Measurements from ENCODE around the gene MAL. TPM values are rescaled to one million over a fixed set of nuclear protein-coding genes. Genes with fewer than 3 reads are reported as not detected.

Gene MAL
- total RNA-seq, 1 experiment from 2014 or later: 0.22 TPM

DNA sequence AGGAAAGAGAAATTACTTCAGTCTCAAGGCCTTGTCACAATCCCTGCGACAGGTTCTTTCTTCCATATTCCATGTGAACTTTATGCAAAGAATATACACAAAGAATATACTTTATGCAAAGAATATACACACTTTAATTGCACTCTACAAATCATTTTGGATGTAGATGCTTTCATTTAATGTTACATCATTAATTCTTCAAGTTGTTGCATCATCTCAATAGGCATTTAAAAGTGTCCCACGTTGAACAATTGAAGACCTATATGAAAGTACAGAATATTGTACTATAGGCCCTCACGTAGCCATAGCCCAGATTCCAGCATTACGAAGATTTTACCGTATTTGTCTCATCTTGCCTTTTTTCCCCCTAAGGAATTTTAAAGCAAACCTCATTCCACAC, 33.1 kb upstream of the MAL start:
- POLR2A ChIA-PET: no interaction called here
- H3K36me3 Mint-ChIP-seq: no peaks in the 10 kb centered on the region
- no peaks in the 10 kb centered on the region for H3K9me3 Mint-ChIP-seq

DNA sequence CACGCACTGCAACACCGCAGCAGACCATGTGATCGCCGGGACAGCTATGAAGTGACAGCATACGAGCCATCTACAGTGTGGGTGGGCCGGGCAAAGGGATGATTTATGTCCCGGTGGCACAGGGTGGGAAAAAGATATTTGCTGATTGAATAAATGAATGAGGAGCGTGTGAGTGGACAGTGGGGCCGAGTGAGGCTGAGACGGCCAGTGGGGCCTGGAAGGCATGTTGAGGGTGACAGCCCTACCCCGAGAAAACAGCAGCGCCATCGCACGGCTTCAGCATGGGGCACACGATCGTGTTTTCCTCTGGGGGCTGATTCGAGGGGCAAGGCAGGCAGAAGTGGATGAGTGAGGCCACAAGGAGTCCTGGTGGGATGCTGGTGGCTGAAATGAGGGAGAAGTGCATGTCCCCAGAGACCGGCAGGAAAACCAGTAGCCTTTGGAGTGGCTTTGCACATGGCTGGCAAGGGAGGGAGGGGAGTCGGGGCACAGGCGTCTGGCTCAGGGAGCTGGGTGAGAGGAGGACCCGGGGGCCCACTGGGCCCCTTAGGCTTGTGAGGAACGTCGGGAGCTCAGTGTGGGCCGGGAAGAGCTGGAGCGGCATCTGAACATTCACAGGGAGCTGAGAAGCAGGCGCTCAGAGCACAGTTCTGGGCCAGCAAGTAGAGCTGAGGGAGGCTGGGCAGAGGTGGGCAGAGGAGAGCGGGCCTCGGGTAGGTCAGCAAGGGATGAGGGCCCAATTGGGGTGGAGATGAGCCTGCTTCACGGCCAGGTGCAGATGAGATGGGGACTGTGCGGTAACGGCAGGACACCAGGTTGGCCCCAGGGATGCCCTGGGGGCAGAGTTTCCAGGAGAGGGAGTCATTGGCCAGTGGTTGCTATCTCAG, 32.1 kb upstream of the MAL start:
- ChIA-PET CTCF (interaction anchor here (1.3 kb wide), 2 partner anchors 29 to 60 kb away, joined by 4 to 6 read pairs; no protein-coding TSS in a partner anchor), POLR2A (no interaction called here)
- Mint-ChIP-seq H3K4me1 (no peaks in the 10 kb centered on the region), H3K9me3 (no peaks in the 10 kb centered on the region), H3K27me3 (ENCODE audit: low read depth) (peaks cover 11% of the 10 kb centered on the region), H3K27ac (no peak overlapping the region), H3K36me3 (no peaks in the 10 kb centered on the region), H3K4me3 (no peak overlapping the region)
- ATAC-seq: no peak
- DNase-seq (ENCODE audit: low spot score): no peak
- TF ChIP-seq NFYB (CRISPR knock-in tag; conservative IDR thresholded peaks at IDR 0.05; ENCODE audit: low read depth) (no peak), ZNF423 (CRISPR knock-in tag; IDR thresholded peaks at IDR 0.05) (no peak)

More for the DNA sequence above, 33.1 kb upstream of the MAL start:
- no peaks in the 10 kb centered on the region for H3K4me1 Mint-ChIP-seq
- DNase-seq (ENCODE audit: low spot score) (no peak), ATAC-seq (no peak)
- H3K4me3 Mint-ChIP-seq: no peak overlapping the region
- CTCF ChIA-PET: interaction anchor here (2.7 kb wide), 1 partner anchor 61 kb away, joined by 20 read pairs; no protein-coding TSS in a partner anchor
- no peak for TF ChIP-seq GTF2I (CRISPR knock-in tag; conservative IDR thresholded peaks at IDR 0.05)
- TF ChIP-seq, protein P1, sequence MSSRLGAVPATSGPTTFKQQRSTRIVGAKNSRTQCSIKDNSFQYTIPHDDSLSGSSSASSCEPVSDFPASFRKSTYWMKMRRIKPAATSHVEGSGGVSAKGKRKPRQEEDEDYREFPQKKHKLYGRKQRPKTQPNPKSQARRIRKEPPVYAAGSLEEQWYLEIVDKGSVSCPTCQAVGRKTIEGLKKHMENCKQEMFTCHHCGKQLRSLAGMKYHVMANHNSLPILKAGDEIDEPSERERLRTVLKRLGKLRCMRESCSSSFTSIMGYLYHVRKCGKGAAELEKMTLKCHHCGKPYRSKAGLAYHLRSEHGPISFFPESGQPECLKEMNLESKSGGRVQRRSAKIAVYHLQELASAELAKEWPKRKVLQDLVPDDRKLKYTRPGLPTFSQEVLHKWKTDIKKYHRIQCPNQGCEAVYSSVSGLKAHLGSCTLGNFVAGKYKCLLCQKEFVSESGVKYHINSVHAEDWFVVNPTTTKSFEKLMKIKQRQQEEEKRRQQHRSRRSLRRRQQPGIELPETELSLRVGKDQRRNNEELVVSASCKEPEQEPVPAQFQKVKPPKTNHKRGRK (CRISPR knock-in tag; IDR thresholded peaks at IDR 0.05; ENCODE audit: borderline replicate concordance): no peak
- TF ChIP-seq, protein P2, sequence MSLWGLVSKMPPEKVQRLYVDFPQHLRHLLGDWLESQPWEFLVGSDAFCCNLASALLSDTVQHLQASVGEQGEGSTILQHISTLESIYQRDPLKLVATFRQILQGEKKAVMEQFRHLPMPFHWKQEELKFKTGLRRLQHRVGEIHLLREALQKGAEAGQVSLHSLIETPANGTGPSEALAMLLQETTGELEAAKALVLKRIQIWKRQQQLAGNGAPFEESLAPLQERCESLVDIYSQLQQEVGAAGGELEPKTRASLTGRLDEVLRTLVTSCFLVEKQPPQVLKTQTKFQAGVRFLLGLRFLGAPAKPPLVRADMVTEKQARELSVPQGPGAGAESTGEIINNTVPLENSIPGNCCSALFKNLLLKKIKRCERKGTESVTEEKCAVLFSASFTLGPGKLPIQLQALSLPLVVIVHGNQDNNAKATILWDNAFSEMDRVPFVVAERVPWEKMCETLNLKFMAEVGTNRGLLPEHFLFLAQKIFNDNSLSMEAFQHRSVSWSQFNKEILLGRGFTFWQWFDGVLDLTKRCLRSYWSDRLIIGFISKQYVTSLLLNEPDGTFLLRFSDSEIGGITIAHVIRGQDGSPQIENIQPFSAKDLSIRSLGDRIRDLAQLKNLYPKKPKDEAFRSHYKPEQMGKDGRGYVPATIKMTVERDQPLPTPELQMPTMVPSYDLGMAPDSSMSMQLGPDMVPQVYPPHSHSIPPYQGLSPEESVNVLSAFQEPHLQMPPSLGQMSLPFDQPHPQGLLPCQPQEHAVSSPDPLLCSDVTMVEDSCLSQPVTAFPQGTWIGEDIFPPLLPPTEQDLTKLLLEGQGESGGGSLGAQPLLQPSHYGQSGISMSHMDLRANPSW (CRISPR knock-in tag; conservative IDR thresholded peaks at IDR 0.05; ENCODE audit: low read depth): no peak
- TF ChIP-seq, protein P3, sequence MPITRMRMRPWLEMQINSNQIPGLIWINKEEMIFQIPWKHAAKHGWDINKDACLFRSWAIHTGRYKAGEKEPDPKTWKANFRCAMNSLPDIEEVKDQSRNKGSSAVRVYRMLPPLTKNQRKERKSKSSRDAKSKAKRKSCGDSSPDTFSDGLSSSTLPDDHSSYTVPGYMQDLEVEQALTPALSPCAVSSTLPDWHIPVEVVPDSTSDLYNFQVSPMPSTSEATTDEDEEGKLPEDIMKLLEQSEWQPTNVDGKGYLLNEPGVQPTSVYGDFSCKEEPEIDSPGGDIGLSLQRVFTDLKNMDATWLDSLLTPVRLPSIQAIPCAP (CRISPR knock-in tag; IDR thresholded peaks at IDR 0.05): no peak
- TF ChIP-seq TP53 (CRISPR knock-in tag; IDR thresholded peaks at IDR 0.05): no peak
- no peak for TF ChIP-seq FOXP1 (CRISPR knock-in tag; IDR thresholded peaks at IDR 0.05; ENCODE audit: borderline replicate concordance)
- TF ChIP-seq, protein P4, sequence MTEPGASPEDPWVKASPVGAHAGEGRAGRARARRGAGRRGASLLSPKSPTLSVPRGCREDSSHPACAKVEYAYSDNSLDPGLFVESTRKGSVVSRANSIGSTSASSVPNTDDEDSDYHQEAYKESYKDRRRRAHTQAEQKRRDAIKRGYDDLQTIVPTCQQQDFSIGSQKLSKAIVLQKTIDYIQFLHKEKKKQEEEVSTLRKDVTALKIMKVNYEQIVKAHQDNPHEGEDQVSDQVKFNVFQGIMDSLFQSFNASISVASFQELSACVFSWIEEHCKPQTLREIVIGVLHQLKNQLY (CRISPR knock-in tag; IDR thresholded peaks at IDR 0.05): no peak
- TF ChIP-seq TCF7 (CRISPR knock-in tag; IDR thresholded peaks at IDR 0.05; ENCODE audit: low read depth): no peak
- TF ChIP-seq, protein P5, sequence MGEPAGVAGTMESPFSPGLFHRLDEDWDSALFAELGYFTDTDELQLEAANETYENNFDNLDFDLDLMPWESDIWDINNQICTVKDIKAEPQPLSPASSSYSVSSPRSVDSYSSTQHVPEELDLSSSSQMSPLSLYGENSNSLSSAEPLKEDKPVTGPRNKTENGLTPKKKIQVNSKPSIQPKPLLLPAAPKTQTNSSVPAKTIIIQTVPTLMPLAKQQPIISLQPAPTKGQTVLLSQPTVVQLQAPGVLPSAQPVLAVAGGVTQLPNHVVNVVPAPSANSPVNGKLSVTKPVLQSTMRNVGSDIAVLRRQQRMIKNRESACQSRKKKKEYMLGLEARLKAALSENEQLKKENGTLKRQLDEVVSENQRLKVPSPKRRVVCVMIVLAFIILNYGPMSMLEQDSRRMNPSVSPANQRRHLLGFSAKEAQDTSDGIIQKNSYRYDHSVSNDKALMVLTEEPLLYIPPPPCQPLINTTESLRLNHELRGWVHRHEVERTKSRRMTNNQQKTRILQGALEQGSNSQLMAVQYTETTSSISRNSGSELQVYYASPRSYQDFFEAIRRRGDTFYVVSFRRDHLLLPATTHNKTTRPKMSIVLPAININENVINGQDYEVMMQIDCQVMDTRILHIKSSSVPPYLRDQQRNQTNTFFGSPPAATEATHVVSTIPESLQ (CRISPR knock-in tag; IDR thresholded peaks at IDR 0.05): no peak
- no peak for TF ChIP-seq NR3C1 (CRISPR knock-in tag; conservative IDR thresholded peaks at IDR 0.05; ENCODE audit: low read depth)
- no peak for TF ChIP-seq TEAD4 (CRISPR knock-in tag; IDR thresholded peaks at IDR 0.05)
- TF ChIP-seq ZNF263 (CRISPR knock-in tag; IDR thresholded peaks at IDR 0.05; ENCODE audit: low read depth): no peak
- no peak overlapping the region for H3K27ac Mint-ChIP-seq
- peaks cover 6% of the 10 kb centered on the region; the same call in 1 of the 2 replicates for H3K27me3 Mint-ChIP-seq (ENCODE audit: low read depth)
